WTC11 (cell line): ENCODE results near the gene PGAP6.

Source experiments
- CTCF ChIP-seq: fragments of 200-600 bp; IDR thresholded peaks from 2 replicates; pipeline ENCODE4 v1.8.0; 2022; ENCODE audit warnings: antibody characterized with exemption
- MAX ChIP-seq: sonication (generic); formaldehyde crosslinking; IDR thresholded peaks from 2 replicates; pipeline ENCODE4 v1.8.0; 2022; ENCODE audit warnings: mild to moderate bottlenecking, missing genetic modification reagents
- NFYB ChIP-seq: sonication (generic); formaldehyde crosslinking; conservative IDR thresholded peaks from 2 replicates; pipeline ENCODE4 v1.8.0; 2022; ENCODE audit warnings: low read depth, missing genetic modification reagents
- TCF7 ChIP-seq: sonication (generic); formaldehyde crosslinking; IDR thresholded peaks from 2 replicates; pipeline ENCODE4 v1.8.0; 2022; ENCODE audit warnings: mild to moderate bottlenecking, low read depth, missing genetic modification reagents, moderate library complexity
- TEAD4 ChIP-seq: sonication (generic); formaldehyde crosslinking; IDR thresholded peaks from 2 replicates; pipeline ENCODE4 v1.8.0; 2022; ENCODE audit warnings: mild to moderate bottlenecking, missing genetic modification reagents
- USF2 ChIP-seq: sonication (generic); formaldehyde crosslinking; IDR thresholded peaks from 2 replicates; pipeline ENCODE4 v1.8.1; 2023; ENCODE audit warnings: mild to moderate bottlenecking, missing genetic modification reagents, moderate library complexity
- ZBTB43 ChIP-seq: sonication (generic); formaldehyde crosslinking; IDR thresholded peaks from 2 replicates; pipeline ENCODE4 v1.8.1; 2023; ENCODE audit warnings: mild to moderate bottlenecking, missing genetic modification reagents

GRCh38 chr16:399340-400019, 17.7 kb upstream of the PGAP6 start:
- TF ChIP-seq TCF7 (CRISPR knock-in tag): no peak
- TF ChIP-seq ZBTB43 (CRISPR knock-in tag): no peak
- TF ChIP-seq CTCF: no peak
- TF ChIP-seq TEAD4 (CRISPR knock-in tag): no peak
- no peak for TF ChIP-seq NFYB (CRISPR knock-in tag)
- TF ChIP-seq MAX (CRISPR knock-in tag): no peak
- no peak for TF ChIP-seq USF2 (CRISPR knock-in tag)
